Measurements from ENCODE around the gene ATP5F1B. TPM values are rescaled to one million over a fixed set of nuclear protein-coding genes. Genes with fewer than 3 reads are reported as not detected.
A peak's percentile ranks its signal among the peaks of the same experiment; 100 is the strongest.

The ATP5F1B gene
- total and polyA plus RNA-seq, 2 donors (not counting 1 experiment from before 2014, with no cell fraction given) = 613 to 965 TPM

- Histone ChIP-seq H3K4me3 (replicated peaks in 1 of 4; ENCODE audit: control extremely low read depth in 1 of 4, insufficient read depth in 1 of 4, low read depth in 3 of 4, low read length in 4 of 4) (peak overlapping the region; percentile 32 to 99 (median 46)), H4K20me1 (ENCODE audit: control insufficient read depth, extremely low read depth, insufficient read depth, low read length) (no peaks in the 10 kb centered on the region), H3K79me2 (ENCODE audit: control insufficient read depth, insufficient read depth, low read length) (peaks cover 79% of the 10 kb centered on the region), H3K9ac (ENCODE audit: insufficient read depth, low read length) (no peak overlapping the region), H3K4me2 (ENCODE audit: extremely low read depth, insufficient read depth, low read length) (peak overlapping the region; percentile 90), H3K27me3 (ENCODE audit: control insufficient read depth, insufficient read depth, low read length) (no peaks in the 10 kb centered on the region), H2AFZ (ENCODE audit: low read length) (no peak overlapping the region), H3K9me3 (ENCODE audit: control insufficient read depth, insufficient read depth, low read depth, low read length) (no peaks in the 10 kb centered on the region), H3K27ac (ENCODE audit: insufficient read depth, low read length) (no peak overlapping the region), H3K36me3 (ENCODE audit: control insufficient read depth, insufficient read depth, low read length) (peaks cover 1% of the 10 kb centered on the region), H3K4me1 (ENCODE audit: control insufficient read depth, extremely low read depth, insufficient read depth, low read length) (peaks cover 2% of the 10 kb centered on the region)
- no peak for DNase-seq (ENCODE audit: low read depth in 2 of 2)
- TF ChIP-seq EZH2 (IDR thresholded peaks at IDR 0.05; ENCODE audit: low read length, missing control alignments) = no peak
- TF ChIP-seq, protein P1, sequence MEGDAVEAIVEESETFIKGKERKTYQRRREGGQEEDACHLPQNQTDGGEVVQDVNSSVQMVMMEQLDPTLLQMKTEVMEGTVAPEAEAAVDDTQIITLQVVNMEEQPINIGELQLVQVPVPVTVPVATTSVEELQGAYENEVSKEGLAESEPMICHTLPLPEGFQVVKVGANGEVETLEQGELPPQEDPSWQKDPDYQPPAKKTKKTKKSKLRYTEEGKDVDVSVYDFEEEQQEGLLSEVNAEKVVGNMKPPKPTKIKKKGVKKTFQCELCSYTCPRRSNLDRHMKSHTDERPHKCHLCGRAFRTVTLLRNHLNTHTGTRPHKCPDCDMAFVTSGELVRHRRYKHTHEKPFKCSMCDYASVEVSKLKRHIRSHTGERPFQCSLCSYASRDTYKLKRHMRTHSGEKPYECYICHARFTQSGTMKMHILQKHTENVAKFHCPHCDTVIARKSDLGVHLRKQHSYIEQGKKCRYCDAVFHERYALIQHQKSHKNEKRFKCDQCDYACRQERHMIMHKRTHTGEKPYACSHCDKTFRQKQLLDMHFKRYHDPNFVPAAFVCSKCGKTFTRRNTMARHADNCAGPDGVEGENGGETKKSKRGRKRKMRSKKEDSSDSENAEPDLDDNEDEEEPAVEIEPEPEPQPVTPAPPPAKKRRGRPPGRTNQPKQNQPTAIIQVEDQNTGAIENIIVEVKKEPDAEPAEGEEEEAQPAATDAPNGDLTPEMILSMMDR (conservative IDR thresholded peaks at IDR 0.05 in 1 of 2, IDR thresholded peaks at IDR 0.05 in 1 of 2; ENCODE audit: low read depth in 1 of 2, low read length in 2 of 2) = no peak
These were observed 39.1 kb upstream of the ATP5F1B start for GRCh38 chr12:56684745-56685359.

- no peak for TF ChIP-seq EZH2 (IDR thresholded peaks at IDR 0.05; ENCODE audit: low read length, missing control alignments)
- TF ChIP-seq, protein P1 (conservative IDR thresholded peaks at IDR 0.05 in 1 of 2, IDR thresholded peaks at IDR 0.05 in 1 of 2; ENCODE audit: low read depth in 1 of 2, low read length in 2 of 2) = no peak
- H3K9me3 ChIP-seq (ENCODE audit: control insufficient read depth, insufficient read depth, low read depth, low read length) = no peaks in the 10 kb centered on the region
- H3K36me3 ChIP-seq (ENCODE audit: control insufficient read depth, insufficient read depth, low read length) = peaks cover 1% of the 10 kb centered on the region
- peaks cover 99% of the 10 kb centered on the region for H3K79me2 ChIP-seq (ENCODE audit: control insufficient read depth, insufficient read depth, low read length)
- no peak overlapping the region for H3K4me2 ChIP-seq (ENCODE audit: extremely low read depth, insufficient read depth, low read length)
- no peak overlapping the region for H2AFZ ChIP-seq (ENCODE audit: low read length)
- no peaks in the 10 kb centered on the region for H3K4me1 ChIP-seq (ENCODE audit: control insufficient read depth, extremely low read depth, insufficient read depth, low read length)
- H3K9ac ChIP-seq (ENCODE audit: insufficient read depth, low read length) = no peak overlapping the region
- no peaks in the 10 kb centered on the region for H4K20me1 ChIP-seq (ENCODE audit: control insufficient read depth, extremely low read depth, insufficient read depth, low read length)
- H3K27ac ChIP-seq (ENCODE audit: insufficient read depth, low read length) = no peak overlapping the region
- DNase-seq (ENCODE audit: low read depth in 2 of 2) = no peak
- no peak overlapping the region for H3K4me3 ChIP-seq (replicated peaks in 1 of 4; ENCODE audit: control extremely low read depth in 1 of 4, insufficient read depth in 1 of 4, low read depth in 3 of 4, low read length in 4 of 4)
- no peaks in the 10 kb centered on the region for H3K27me3 ChIP-seq (ENCODE audit: control insufficient read depth, insufficient read depth, low read length)
These were observed 36.5 kb upstream of the ATP5F1B start for GRCh38 chr12:56682323-56682722.

DNA sequence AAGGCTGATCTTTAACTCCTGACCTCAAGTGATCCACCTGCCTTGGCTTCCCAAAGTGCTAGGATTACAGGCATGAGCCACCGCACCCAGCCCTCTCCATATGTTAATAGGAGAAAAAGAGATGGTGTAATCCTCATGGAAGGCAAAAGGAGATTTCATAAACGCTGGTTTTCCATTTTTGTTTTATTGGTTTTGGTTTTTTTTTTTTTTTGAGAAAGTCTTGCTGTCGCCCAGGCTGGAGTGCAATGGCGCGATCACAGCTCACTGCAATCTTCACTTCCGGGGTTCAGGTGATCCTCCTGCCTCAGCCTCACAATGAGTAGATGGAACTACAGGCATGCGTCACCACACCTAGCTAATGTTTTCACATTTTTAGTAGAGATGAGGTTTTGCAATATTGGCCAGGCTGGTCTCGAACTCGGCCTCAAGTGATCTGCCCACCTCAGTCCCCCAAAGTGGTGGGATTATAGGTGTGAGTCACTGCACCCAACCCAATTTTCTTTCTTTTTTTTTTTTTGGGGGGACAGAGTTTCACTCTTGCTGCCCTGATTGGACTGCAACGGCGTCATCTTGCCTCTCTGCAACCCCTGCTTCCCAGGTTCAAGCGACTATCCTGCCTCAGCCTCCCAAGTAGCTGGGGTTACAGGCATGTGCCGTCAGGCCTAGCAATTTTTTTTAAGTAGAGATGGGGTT, 34.2 kb upstream of the ATP5F1B start:
- Histone ChIP-seq H3K9ac (ENCODE audit: insufficient read depth, low read length) (no peak overlapping the region), H3K36me3 (ENCODE audit: control insufficient read depth, insufficient read depth, low read length) (peaks cover 1% of the 10 kb centered on the region), H3K4me1 (ENCODE audit: control insufficient read depth, extremely low read depth, insufficient read depth, low read length) (no peaks in the 10 kb centered on the region), H4K20me1 (ENCODE audit: control insufficient read depth, extremely low read depth, insufficient read depth, low read length) (no peaks in the 10 kb centered on the region), H3K27ac (ENCODE audit: insufficient read depth, low read length) (no peak overlapping the region), H3K4me2 (ENCODE audit: extremely low read depth, insufficient read depth, low read length) (no peak overlapping the region), H3K27me3 (ENCODE audit: control insufficient read depth, insufficient read depth, low read length) (no peaks in the 10 kb centered on the region), H2AFZ (ENCODE audit: low read length) (no peak overlapping the region), H3K79me2 (ENCODE audit: control insufficient read depth, insufficient read depth, low read length) (peaks cover 99% of the 10 kb centered on the region), H3K4me3 (replicated peaks in 1 of 4; ENCODE audit: control extremely low read depth in 1 of 4, insufficient read depth in 1 of 4, low read depth in 3 of 4, low read length in 4 of 4) (no peak overlapping the region), H3K9me3 (ENCODE audit: control insufficient read depth, insufficient read depth, low read depth, low read length) (no peaks in the 10 kb centered on the region)
- DNase-seq (ENCODE audit: low read depth in 2 of 2) = no peak
- TF ChIP-seq EZH2 (IDR thresholded peaks at IDR 0.05; ENCODE audit: low read length, missing control alignments) = no peak
- TF ChIP-seq, protein P1 (conservative IDR thresholded peaks at IDR 0.05 in 1 of 2, IDR thresholded peaks at IDR 0.05 in 1 of 2; ENCODE audit: low read depth in 1 of 2, low read length in 2 of 2) = no peak
